ENCODE measurements around the gene NAT10. TPM values are rescaled to one million over a fixed set of nuclear protein-coding genes. Genes with fewer than 3 reads are reported as not detected.

The NAT10 gene
- total RNA-seq, 1 donor from 2014 or later, result 79.8 TPM

GRCh38 chr11:34189191-34189590 is 83.8 kb downstream of the NAT10 start:
- DNase-seq (ENCODE audit: low spot score), result no peak

DNA sequence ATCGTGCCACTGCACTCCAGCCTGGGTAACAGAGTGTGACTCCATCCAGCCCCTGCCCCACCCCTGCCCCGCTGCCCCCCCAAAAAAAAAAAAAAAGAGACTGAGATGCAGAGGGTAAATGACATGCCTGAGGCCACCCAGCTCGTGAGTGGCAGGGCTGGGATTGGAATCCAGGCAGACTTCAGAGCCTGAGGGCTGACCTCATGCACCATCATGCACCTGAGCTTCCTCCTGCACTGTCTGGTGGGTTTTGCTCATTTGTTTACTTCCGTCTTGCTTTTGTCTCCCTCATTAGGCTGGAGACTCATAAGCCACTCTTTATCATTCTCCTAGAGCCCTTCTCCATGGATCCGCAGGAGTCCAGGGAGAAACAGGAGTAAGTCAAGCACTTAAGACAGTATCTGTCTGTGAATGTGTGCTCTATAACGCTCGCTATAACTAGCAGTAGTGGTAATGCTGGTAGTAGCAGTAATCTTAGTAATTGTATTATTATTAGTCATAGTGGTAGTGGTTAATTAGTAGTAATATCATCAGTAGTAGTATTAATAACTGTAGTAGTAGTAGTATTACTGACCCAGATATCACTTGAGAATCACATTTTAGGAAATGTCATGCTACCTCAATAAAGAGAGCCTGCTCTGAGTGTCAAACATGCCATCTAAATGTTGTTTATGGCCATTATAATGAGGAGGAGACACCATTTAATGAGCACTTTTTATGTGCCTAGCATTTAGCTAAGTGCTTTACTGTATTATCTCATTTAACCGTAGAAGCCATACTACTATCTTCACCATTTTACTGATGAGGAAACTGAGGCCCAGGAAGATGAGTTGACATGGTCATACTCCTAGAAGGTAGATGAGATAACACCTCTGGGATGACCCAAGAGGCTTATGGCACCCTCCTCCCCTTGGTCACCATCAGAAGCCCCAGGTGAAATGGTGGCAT is 85.0 kb downstream of the NAT10 start:
- no peak for DNase-seq (ENCODE audit: low spot score)

GRCh38 chr11:34191578-34191977 is 86.1 kb downstream of the NAT10 start:
- no peak for DNase-seq (ENCODE audit: low spot score)

DNA sequence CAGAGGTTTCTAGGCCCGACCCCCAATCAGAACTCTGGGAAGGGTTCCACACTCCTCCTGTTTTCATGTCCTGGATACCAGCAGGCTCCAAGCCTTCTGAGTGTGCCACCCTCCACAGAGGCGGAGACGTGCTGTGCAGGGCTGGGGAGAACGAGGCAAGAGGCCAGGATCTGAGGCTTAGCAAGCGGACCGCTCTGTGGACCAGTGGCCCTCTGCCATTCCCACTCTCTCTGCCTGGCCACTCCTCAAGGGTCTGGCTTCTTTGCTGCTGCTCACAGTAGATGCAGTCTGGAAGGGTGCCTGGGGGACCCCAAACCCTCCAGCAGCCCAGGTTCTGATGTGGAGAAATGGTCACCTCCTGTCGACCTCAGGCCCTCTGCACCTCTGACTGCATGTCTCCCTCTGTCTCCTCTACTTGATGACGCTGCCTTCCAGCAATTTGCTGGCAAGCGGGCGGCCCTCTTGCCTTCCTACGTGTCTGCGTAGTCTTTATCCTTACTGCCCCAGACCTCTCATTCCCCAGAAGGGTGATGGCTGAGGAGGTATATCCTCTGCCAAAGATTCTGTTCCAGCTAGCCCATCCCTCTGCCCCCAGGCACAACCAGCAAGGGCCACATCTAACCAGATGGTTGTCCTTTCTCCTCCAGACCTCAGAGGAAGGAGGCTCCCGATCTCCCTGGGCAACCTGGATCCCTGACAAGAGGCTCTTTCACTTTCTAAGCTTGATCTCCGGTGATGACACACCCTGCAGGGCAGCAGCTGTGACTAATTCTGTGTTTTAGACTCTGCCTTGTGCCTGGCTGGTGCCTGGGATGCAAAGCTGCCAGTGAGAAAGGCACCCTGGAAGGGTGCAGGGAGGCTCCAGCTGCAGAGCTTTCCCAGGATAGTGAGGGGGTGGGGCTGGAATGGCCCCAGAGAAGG is 87.3 kb downstream of the NAT10 start:
- DNase-seq (ENCODE audit: low spot score), result peak; percentile 73

- DNase-seq (ENCODE audit: low spot score), result no peak
Observed at GRCh38 chr11:34194576-34195335, 89.3 kb downstream of the NAT10 start.

Other genes starting within 250 kb of the NAT10 start
- gene LMO2, start 213.6 kb upstream of the NAT10 start, total RNA-seq, result 14.0 TPM
- gene CAPRIN1, start 53.9 kb upstream of the NAT10 start, total RNA-seq, result 244 TPM